Body of pancreas (tissue), 4 donors: ENCODE measurements around the gene TEX2. TPM values are rescaled to one million over a fixed set of nuclear protein-coding genes. Genes with fewer than 3 reads are reported as not detected.
"Not testable (repeated sequence)": the region's sequence is repeated elsewhere in the genome, so short reads cannot be mapped to it uniquely, and the experiment has no call there.

Experiments used
- ATAC-seq: fragments of 150-250 bp; one replicate; pipeline ENCODE4 v1.9.1; 2016
- DNase-seq, 4 donors: peaks; one replicate each; pipeline ENCODE4 v3.0.0-alpha.2; 2019
- H3K27ac ChIP-seq, 4 donors: fragments of 200-600 bp; sonication (generic); 1 replicate in 3 of 4; 2 replicates in 1 of 4; pipeline versions ENCODE4 v1.5.1 to v1.6.1; 2016 to 2019; ENCODE audit warnings: mild to moderate bottlenecking in 1 of 4, mixed read lengths in 1 of 4, moderate library complexity in 1 of 4
- H3K27me3 ChIP-seq, 2 donors: fragments of 200-600 bp; sonication (generic); one replicate each; pipeline ENCODE4 v1.6.0; 2016; ENCODE audit warnings: mild to moderate bottlenecking in 1 of 2
- H3K36me3 ChIP-seq, 2 donors: fragments of 200-600 bp; sonication (generic); replicated peaks in 1 of 2; 2 replicates each; pipeline ENCODE4 v1.5.1; 2016; ENCODE audit warnings: low read depth in 2 of 2; ENCODE audit not compliant: insufficient read depth in 1 of 2
- H3K4me1 ChIP-seq: fragments of 200-600 bp; sonication (generic); one replicate; pipeline ENCODE4 v1.6.0; 2016
- H3K4me3 ChIP-seq, 2 donors: fragments of 200-600 bp; sonication (generic); 1 replicate in 1 of 2; 2 replicates in 1 of 2; pipeline ENCODE4 v1.5.1; 2016 to 2019
- H3K9me3 ChIP-seq, 3 donors: fragments of 200-600 bp; sonication (generic); 1 replicate in 2 of 3; 2 replicates in 1 of 3; pipeline ENCODE4 v1.5.1; 2016
- CTCF ChIP-seq, 7 experiments: fragments of 450-650 bp in 4 of 7; fragments of 200-600 bp in 3 of 7; sonication (generic) in 3 of 7; IDR thresholded peaks; one replicate each; pipeline ENCODE4 v1.5.1; 2016 to 2019; ENCODE audit warnings: antibody characterized with exemption in 7 of 7
- POLR2A ChIP-seq, 3 donors: fragments of 450-650 bp; IDR thresholded peaks; one replicate each; pipeline ENCODE4 v1.6.1; 2016; ENCODE audit warnings: antibody characterized with exemption in 3 of 3, mild to moderate bottlenecking in 2 of 3
- WGBS, 2 donors: methylation state at CpG; one replicate each; pipeline ENCODE4 v1.1.5; 2017; 5-methylcytosine and 5-hydroxymethylcytosine counted together
- intact Hi-C: fragments of 100-400 bp; cut with DNase I; formaldehyde crosslinking; loops from one replicate; pipeline ENCODE4 v1.15.1; 2023
- total RNA-seq, 2 donors: library from RNA; depleted of rRNA; stranded (reverse); fragments of >200 nt; gene quantifications; one replicate each; pipeline ENCODE4 v1.1.0, GENCODE V29; 2016

TEX2 gene
- total RNA-seq, 2 donors from 2014 or later = 36.1 to 82.1 TPM

DNA sequence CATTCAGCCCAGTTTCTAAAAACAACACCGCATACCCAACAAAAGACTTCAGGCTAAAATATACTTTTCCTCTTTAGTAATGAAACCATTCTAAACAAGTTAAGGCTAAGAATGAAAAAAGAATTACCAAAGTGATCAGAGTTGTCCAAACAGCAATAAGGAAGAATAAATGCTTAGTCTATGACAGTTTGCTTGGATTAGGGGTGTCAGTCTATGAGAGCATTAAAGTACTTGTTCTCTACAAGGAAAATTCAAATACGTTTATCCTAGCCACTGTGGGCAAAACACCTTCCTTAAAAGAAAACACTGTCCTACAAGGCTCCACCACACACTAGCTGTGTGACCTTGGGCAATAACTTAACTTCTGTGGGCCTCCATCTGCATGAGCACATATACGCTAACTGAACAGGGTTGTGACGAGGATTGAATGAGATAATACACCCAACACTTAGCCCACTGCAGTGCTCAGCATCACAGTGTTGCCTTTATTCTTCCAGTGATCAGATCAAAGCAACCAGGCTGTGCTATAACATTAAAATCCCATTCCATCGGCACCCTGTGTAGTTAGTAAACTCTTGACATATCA lies 53.6 kb downstream of the TEX2 start:
- DNase-seq (no peak), ATAC-seq (no peak)
- Histone ChIP-seq H3K4me1 (peaks cover 23% of the 10 kb centered on the region), H3K4me3 (no peak overlapping the region), H3K36me3 (peaks cover 0 to 6% of the 10 kb centered on the region in 2 donors), H3K9me3 (no peaks in the 10 kb centered on the region), H3K27me3 (no peaks in the 10 kb centered on the region), H3K27ac (no peak overlapping the region)
- intact Hi-C loops = no loop called here
- 63 to 68% methylated on average over 5 of the region's 5 CpGs for WGBS, 2 donors
- TF ChIP-seq CTCF (IDR thresholded peaks at IDR 0.05) (no peak), POLR2A (IDR thresholded peaks at IDR 0.05) (no peak)

- not testable (repeated sequence) for ATAC-seq
Measured at GRCh38 chr17:64208656-64209055, 54.4 kb downstream of the TEX2 start.

GRCh38 chr17:64205804-64206203 lies 57.3 kb downstream of the TEX2 start:
- no peak overlapping the region for H3K27ac ChIP-seq
- H3K4me1 ChIP-seq = peaks cover 53% of the 10 kb centered on the region
- intact Hi-C loops = no loop called here
- H3K36me3 ChIP-seq = no peaks in the 10 kb centered on the region
- no peaks in the 10 kb centered on the region for H3K9me3 ChIP-seq
- no peaks in the 10 kb centered on the region for H3K27me3 ChIP-seq
- WGBS, 2 donors = 36 to 38% methylated on average over 2 of the region's 2 CpGs
- H3K4me3 ChIP-seq = no peak overlapping the region
- no peak for TF ChIP-seq POLR2A (IDR thresholded peaks at IDR 0.05)
- no peak for TF ChIP-seq CTCF (IDR thresholded peaks at IDR 0.05)
- DNase-seq (no peak), ATAC-seq (no peak)

More at GRCh38 chr17:64208656-64209055, 54.4 kb downstream of the TEX2 start:
- peaks cover 26% of the 10 kb centered on the region for H3K4me1 ChIP-seq
- H3K9me3 ChIP-seq, DNase-seq, H3K27me3 ChIP-seq, H3K4me3 ChIP-seq, H3K27ac ChIP-seq, H3K36me3 ChIP-seq, intact Hi-C loops: not testable (repeated sequence)

DNA sequence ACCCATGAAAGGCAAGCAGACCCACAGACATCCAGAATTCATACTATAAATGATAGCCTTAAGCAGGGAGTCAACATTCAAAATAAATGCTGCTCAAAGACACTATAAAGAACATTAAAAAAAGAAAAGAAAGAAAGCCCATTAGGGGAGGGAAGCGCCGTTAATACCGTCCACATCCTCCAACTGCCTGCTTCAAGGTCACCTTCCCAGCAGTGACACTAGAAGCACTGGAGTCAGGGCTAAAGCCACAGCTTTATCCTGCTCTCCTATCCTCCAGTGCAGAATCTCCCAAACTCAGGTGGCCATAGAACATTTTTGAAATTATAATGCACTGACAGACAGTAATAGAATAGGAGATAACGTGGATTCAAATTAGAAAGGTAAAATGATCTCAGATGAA lies 59.4 kb downstream of the TEX2 start:
- WGBS, 2 donors = 46 to 55% methylated on average over 4 of the region's 4 CpGs
- TF ChIP-seq CTCF (IDR thresholded peaks at IDR 0.05) = no peak
- TF ChIP-seq POLR2A (IDR thresholded peaks at IDR 0.05) = no peak

GRCh38 chr17:64202683-64203344 lies 60.2 kb downstream of the TEX2 start:
- intact Hi-C loops = no loop called here
- peak overlapping the region in 1 of 4 donors; percentile 5 for H3K27ac ChIP-seq
- peak; percentile 47 for ATAC-seq
- H3K4me1 ChIP-seq = peaks cover 53% of the 10 kb centered on the region
- H3K9me3 ChIP-seq = no peaks in the 10 kb centered on the region
- H3K36me3 ChIP-seq = no peaks in the 10 kb centered on the region
- 36 to 49% methylated on average over 5 of the region's 5 CpGs for WGBS, 2 donors
- no peak for DNase-seq
- TF ChIP-seq CTCF (IDR thresholded peaks at IDR 0.05) (no peak), POLR2A (IDR thresholded peaks at IDR 0.05) (no peak)
- no peaks in the 10 kb centered on the region for H3K27me3 ChIP-seq
- no peak overlapping the region for H3K4me3 ChIP-seq

More for the DNA sequence above, 59.4 kb downstream of the TEX2 start:
- DNase-seq (no peak), ATAC-seq (no peak)
- H3K4me3 ChIP-seq = no peak overlapping the region
- no peaks in the 10 kb centered on the region for H3K27me3 ChIP-seq
- H3K27ac ChIP-seq = peak overlapping the region in 1 of 4 donors; percentile 5
- no peaks in the 10 kb centered on the region for H3K36me3 ChIP-seq
- H3K9me3 ChIP-seq = no peaks in the 10 kb centered on the region
- intact Hi-C loops = no loop called here
- peaks cover 53% of the 10 kb centered on the region for H3K4me1 ChIP-seq
